ENCODE results near the gene ATG2B.

ATG2B gene

GRCh38 chr14:96297997-96298515 is 65.1 kb downstream of the ATG2B start:
- no peak overlapping the region for H3K4me3 ChIP-seq (ENCODE audit: low read length)
- no peaks in the 10 kb centered on the region for H3K4me1 ChIP-seq (ENCODE audit: low read length)
- H3K9me3 ChIP-seq (ENCODE audit: insufficient read depth, low read length): no peaks in the 10 kb centered on the region
- H4K20me1 ChIP-seq (ENCODE audit: insufficient read depth, low read length): no peaks in the 10 kb centered on the region
- no peak for TF ChIP-seq EZH2phosphoT487 (IDR thresholded peaks at IDR 0.05; ENCODE audit: low read depth)
- no peak for TF ChIP-seq CTCF (IDR thresholded peaks at IDR 0.05; ENCODE audit: low read depth, low read length)
- no peak overlapping the region for H3K4me2 ChIP-seq (ENCODE audit: low read length)
- no peak overlapping the region for H3K9ac ChIP-seq (ENCODE audit: low read length)
- H3K36me3 ChIP-seq (replicated peaks; ENCODE audit: low read depth, low read length): peaks cover 5% of the 10 kb centered on the region
- H2AFZ ChIP-seq (ENCODE audit: low read depth, low read length): no peak overlapping the region
- no peaks in the 10 kb centered on the region for H3K79me2 ChIP-seq (ENCODE audit: low read length)
- no peak overlapping the region for H3K27ac ChIP-seq (ENCODE audit: low read length)
- H3K27me3 ChIP-seq (ENCODE audit: low read depth, low read length): no peaks in the 10 kb centered on the region

GRCh38 chr14:96297000-96297399 is 66.1 kb downstream of the ATG2B start:
- no peaks in the 10 kb centered on the region for H3K4me1 ChIP-seq (ENCODE audit: low read length)
- no peaks in the 10 kb centered on the region for H3K27me3 ChIP-seq (ENCODE audit: low read depth, low read length)
- no peaks in the 10 kb centered on the region for H3K9me3 ChIP-seq (ENCODE audit: insufficient read depth, low read length)
- H3K27ac ChIP-seq (ENCODE audit: low read length): no peak overlapping the region
- no peak overlapping the region for H2AFZ ChIP-seq (ENCODE audit: low read depth, low read length)
- peak; percentile 50 for TF ChIP-seq CTCF (IDR thresholded peaks at IDR 0.05; ENCODE audit: low read depth, low read length)
- TF ChIP-seq EZH2phosphoT487 (IDR thresholded peaks at IDR 0.05; ENCODE audit: low read depth): no peak
- H3K79me2 ChIP-seq (ENCODE audit: low read length): no peaks in the 10 kb centered on the region
- H3K4me2 ChIP-seq (ENCODE audit: low read length): no peak overlapping the region
- H4K20me1 ChIP-seq (ENCODE audit: insufficient read depth, low read length): no peaks in the 10 kb centered on the region
- H3K36me3 ChIP-seq (replicated peaks; ENCODE audit: low read depth, low read length): peaks cover 5% of the 10 kb centered on the region
- no peak overlapping the region for H3K9ac ChIP-seq (ENCODE audit: low read length)
- no peak overlapping the region for H3K4me3 ChIP-seq (ENCODE audit: low read length)

GRCh38 chr14:96294246-96294645 is 68.9 kb downstream of the ATG2B start:
- no peaks in the 10 kb centered on the region for H3K9me3 ChIP-seq (ENCODE audit: insufficient read depth, low read length)
- H3K4me2 ChIP-seq (ENCODE audit: low read length): no peak overlapping the region
- H2AFZ ChIP-seq (ENCODE audit: low read depth, low read length): no peak overlapping the region
- H4K20me1 ChIP-seq (ENCODE audit: insufficient read depth, low read length): no peaks in the 10 kb centered on the region
- no peak overlapping the region for H3K27ac ChIP-seq (ENCODE audit: low read length)
- H3K27me3 ChIP-seq (ENCODE audit: low read depth, low read length): no peaks in the 10 kb centered on the region
- H3K36me3 ChIP-seq (replicated peaks; ENCODE audit: low read depth, low read length): peaks cover 2% of the 10 kb centered on the region
- no peak overlapping the region for H3K9ac ChIP-seq (ENCODE audit: low read length)
- H3K79me2 ChIP-seq (ENCODE audit: low read length): no peaks in the 10 kb centered on the region
- H3K4me3 ChIP-seq (ENCODE audit: low read length): no peak overlapping the region
- no peak for TF ChIP-seq EZH2phosphoT487 (IDR thresholded peaks at IDR 0.05; ENCODE audit: low read depth)
- no peak for TF ChIP-seq CTCF (IDR thresholded peaks at IDR 0.05; ENCODE audit: low read depth, low read length)
- H3K4me1 ChIP-seq (ENCODE audit: low read length): no peaks in the 10 kb centered on the region

- TF ChIP-seq EZH2phosphoT487 (IDR thresholded peaks at IDR 0.05; ENCODE audit: low read depth) (no peak), CTCF (IDR thresholded peaks at IDR 0.05; ENCODE audit: low read depth, low read length) (no peak)
- Histone ChIP-seq H3K9me3 (ENCODE audit: insufficient read depth, low read length) (no peaks in the 10 kb centered on the region), H3K27me3 (ENCODE audit: low read depth, low read length) (no peaks in the 10 kb centered on the region), H3K27ac (ENCODE audit: low read length) (no peak overlapping the region), H3K4me1 (ENCODE audit: low read length) (no peaks in the 10 kb centered on the region), H3K4me3 (ENCODE audit: low read length) (no peak overlapping the region), H3K4me2 (ENCODE audit: low read length) (no peak overlapping the region), H4K20me1 (ENCODE audit: insufficient read depth, low read length) (no peaks in the 10 kb centered on the region), H3K79me2 (ENCODE audit: low read length) (no peaks in the 10 kb centered on the region), H3K9ac (ENCODE audit: low read length) (no peak overlapping the region), H3K36me3 (replicated peaks; ENCODE audit: low read depth, low read length) (peaks cover 7% of the 10 kb centered on the region), H2AFZ (ENCODE audit: low read depth, low read length) (no peak overlapping the region)
These were observed 75.3 kb downstream of the ATG2B start for GRCh38 chr14:96287856-96288255.
